GM04503 (cell line): ENCODE data around the gene LYRM4.
A peak's percentile ranks its signal among the peaks of the same experiment; 100 is the strongest.
"Not testable (repeated sequence)": the region's sequence is repeated elsewhere in the genome, so short reads cannot be mapped to it uniquely, and the experiment has no call there.

Source experiments
- DNase-seq: peaks from one replicate; pipeline ENCODE4 v3.0.0-alpha.2; 2012; ENCODE audit warnings: low read depth

Gene LYRM4

GRCh38 chr6:5121956-5122355 lies 138.8 kb downstream of the LYRM4 start:
- DNase-seq = no peak

- DNase-seq = no peak
These were observed 139.3 kb downstream of the LYRM4 start for GRCh38 chr6:5121479-5121878.

- DNase-seq = not testable (repeated sequence)
These were observed 140.2 kb downstream of the LYRM4 start for GRCh38 chr6:5120543-5120942.

GRCh38 chr6:5120011-5120410 lies 140.7 kb downstream of the LYRM4 start:
- DNase-seq = no peak

GRCh38 chr6:5119090-5119951 lies 141.4 kb downstream of the LYRM4 start:
- DNase-seq = no peak

- DNase-seq = no peak
These were observed 144.3 kb downstream of the LYRM4 start for GRCh38 chr6:5116243-5116991.

GRCh38 chr6:5115168-5115567 lies 145.6 kb downstream of the LYRM4 start:
- no peak for DNase-seq

- DNase-seq = no peak
These were observed 147.7 kb downstream of the LYRM4 start for GRCh38 chr6:5113096-5113495.

GRCh38 chr6:5112066-5112799 lies 148.5 kb downstream of the LYRM4 start:
- peak; percentile 69 for DNase-seq

- DNase-seq = no peak
These were observed 149.1 kb downstream of the LYRM4 start for GRCh38 chr6:5111626-5112025.

GRCh38 chr6:5110246-5110645 lies 150.5 kb downstream of the LYRM4 start:
- no peak for DNase-seq

GRCh38 chr6:5109436-5109835 lies 151.3 kb downstream of the LYRM4 start:
- no peak for DNase-seq

- no peak for DNase-seq
These were observed 152.1 kb downstream of the LYRM4 start for GRCh38 chr6:5108536-5109150.

- no peak for DNase-seq
These were observed 152.7 kb downstream of the LYRM4 start for GRCh38 chr6:5108068-5108467.

- no peak for DNase-seq
These were observed 153.4 kb downstream of the LYRM4 start for GRCh38 chr6:5107341-5107740.

- no peak for DNase-seq
These were observed 155.6 kb downstream of the LYRM4 start for GRCh38 chr6:5105146-5105545.

- DNase-seq = no peak
These were observed 156.1 kb downstream of the LYRM4 start for GRCh38 chr6:5104667-5105066.

- no peak for DNase-seq
These were observed 157.5 kb downstream of the LYRM4 start for GRCh38 chr6:5103250-5103649.

- DNase-seq = no peak
These were observed 158.3 kb downstream of the LYRM4 start for GRCh38 chr6:5102267-5102970.

- DNase-seq = no peak
These were observed 159.9 kb downstream of the LYRM4 start for GRCh38 chr6:5100806-5101205.

- no peak for DNase-seq
These were observed 161.2 kb downstream of the LYRM4 start for GRCh38 chr6:5099537-5099936.
